Measurements from ENCODE around the gene CANT1.

DNA sequence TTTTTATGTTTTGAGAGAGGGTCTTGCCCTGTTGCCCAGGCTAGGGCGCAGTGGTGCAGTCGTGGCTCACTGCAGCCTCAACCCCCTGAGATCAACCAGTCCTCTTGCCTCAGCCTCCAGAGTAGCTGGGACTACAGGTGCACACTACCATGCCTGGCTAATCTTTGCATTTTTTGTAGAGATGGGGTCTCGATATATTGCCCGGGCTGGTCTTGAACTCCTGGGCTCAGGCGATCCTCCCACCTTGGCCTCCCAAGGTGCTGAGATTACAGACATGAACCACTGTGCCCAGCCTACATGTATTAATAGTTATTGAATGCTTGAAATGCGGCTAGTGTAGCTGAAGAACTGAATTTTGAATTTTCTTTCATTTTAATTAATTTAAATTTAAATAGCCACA is 26.6 kb upstream of the CANT1 start:
- TF ChIP-seq, protein P1, sequence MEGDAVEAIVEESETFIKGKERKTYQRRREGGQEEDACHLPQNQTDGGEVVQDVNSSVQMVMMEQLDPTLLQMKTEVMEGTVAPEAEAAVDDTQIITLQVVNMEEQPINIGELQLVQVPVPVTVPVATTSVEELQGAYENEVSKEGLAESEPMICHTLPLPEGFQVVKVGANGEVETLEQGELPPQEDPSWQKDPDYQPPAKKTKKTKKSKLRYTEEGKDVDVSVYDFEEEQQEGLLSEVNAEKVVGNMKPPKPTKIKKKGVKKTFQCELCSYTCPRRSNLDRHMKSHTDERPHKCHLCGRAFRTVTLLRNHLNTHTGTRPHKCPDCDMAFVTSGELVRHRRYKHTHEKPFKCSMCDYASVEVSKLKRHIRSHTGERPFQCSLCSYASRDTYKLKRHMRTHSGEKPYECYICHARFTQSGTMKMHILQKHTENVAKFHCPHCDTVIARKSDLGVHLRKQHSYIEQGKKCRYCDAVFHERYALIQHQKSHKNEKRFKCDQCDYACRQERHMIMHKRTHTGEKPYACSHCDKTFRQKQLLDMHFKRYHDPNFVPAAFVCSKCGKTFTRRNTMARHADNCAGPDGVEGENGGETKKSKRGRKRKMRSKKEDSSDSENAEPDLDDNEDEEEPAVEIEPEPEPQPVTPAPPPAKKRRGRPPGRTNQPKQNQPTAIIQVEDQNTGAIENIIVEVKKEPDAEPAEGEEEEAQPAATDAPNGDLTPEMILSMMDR (IDR thresholded peaks at IDR 0.05; ENCODE audit: poor library complexity): no peak
- no peak for TF ChIP-seq EZH2phosphoT487 (IDR thresholded peaks at IDR 0.05; ENCODE audit: low read depth, severe bottlenecking, unreplicated experiment)

All from hepatocyte (in vitro differentiated cells).